HepG2 (cell line): Measurements from ENCODE around the gene CYP2A13.

Experiments
- CEBPB ChIP-seq: IDR thresholded peaks from 2 replicates; pipeline ENCODE4 v1.6.1; 2011; ENCODE audit warnings: low read depth, low read length, improper control_type of control experiment, borderline replicate concordance
- CREB1 ChIP-seq, 2 experiments: fragments of 450-650 bp in 1 of 2; IDR thresholded peaks; 2 replicates each; pipeline ENCODE4 v1.6.1; 2016 to 2017; ENCODE audit warnings: control low read depth in 1 of 2, mild to moderate bottlenecking in 1 of 2, missing compliant biosample characterization in 1 of 2, missing genetic modification characterization in 1 of 2
- FOXK1 ChIP-seq: sonication (generic); formaldehyde crosslinking; IDR thresholded peaks from 2 replicates; pipeline ENCODE4 v1.4.0; 2020; ENCODE audit warnings: low read depth, missing genetic modification reagents, borderline replicate concordance
- KDM1A ChIP-seq: IDR thresholded peaks from 2 replicates; pipeline ENCODE4 v1.6.1; 2016; ENCODE audit warnings: missing compliant biosample characterization
- NFE2 ChIP-seq: sonication (generic); formaldehyde crosslinking; IDR thresholded peaks from 2 replicates; pipeline ENCODE4 v1.4.0; 2020; ENCODE audit warnings: missing genetic modification reagents
- POLR2A ChIP-seq, 2 experiments: IDR thresholded peaks; 2 replicates each; pipeline ENCODE4 v1.6.1; 2011; ENCODE audit warnings: low read depth in 2 of 2, low read length in 2 of 2, mild to moderate bottlenecking in 1 of 2, moderate library complexity in 1 of 2; ENCODE audit not compliant: insufficient read depth in 1 of 2
- POLR2AphosphoS5 ChIP-seq: IDR thresholded peaks from 2 replicates; pipeline ENCODE4 v1.6.1; 2012; ENCODE audit warnings: low read depth, low read length
- SUZ12 ChIP-seq: fragments of 150-350 bp; IDR thresholded peaks from 2 replicates; pipeline ENCODE4 v1.6.1; 2014; ENCODE audit warnings: low read depth, low read length
- ZNF280B ChIP-seq: sonication (generic); formaldehyde crosslinking; IDR thresholded peaks from 2 replicates; pipeline ENCODE4 v1.5.0; 2020; ENCODE audit warnings: missing genetic modification reagents, mild to moderate bottlenecking, borderline replicate concordance
- ZNF431 ChIP-seq: sonication (generic); formaldehyde crosslinking; IDR thresholded peaks from 2 replicates; pipeline ENCODE4 v1.9.0; 2022; ENCODE audit warnings: missing genetic modification reagents, low read depth, mild to moderate bottlenecking, borderline replicate concordance
- TF ChIP-seq, protein P1 (sequence below): sonication (generic); formaldehyde crosslinking; IDR thresholded peaks from 2 replicates; pipeline ENCODE4 v1.8.1; 2023; ENCODE audit warnings: mild to moderate bottlenecking, missing genetic modification reagents
- TF ChIP-seq, protein P2 (sequence below): sonication (generic); formaldehyde crosslinking; IDR thresholded peaks from 2 replicates; pipeline ENCODE4 v1.5.0; 2020; ENCODE audit warnings: mild to moderate bottlenecking, missing genetic modification reagents, moderate library complexity
- TF ChIP-seq, protein P3 (sequence below), 2 experiments: sonication (generic) in 1 of 2; formaldehyde crosslinking in 1 of 2; IDR thresholded peaks; 2 replicates each; pipeline versions ENCODE4 v1.5.1 to v1.6.1; 2011 to 2020; ENCODE audit warnings: borderline replicate concordance in 1 of 2, low read depth in 1 of 2, low read length in 1 of 2, mild to moderate bottlenecking in 1 of 2, missing genetic modification reagents in 1 of 2, moderate library complexity in 1 of 2

DNA sequence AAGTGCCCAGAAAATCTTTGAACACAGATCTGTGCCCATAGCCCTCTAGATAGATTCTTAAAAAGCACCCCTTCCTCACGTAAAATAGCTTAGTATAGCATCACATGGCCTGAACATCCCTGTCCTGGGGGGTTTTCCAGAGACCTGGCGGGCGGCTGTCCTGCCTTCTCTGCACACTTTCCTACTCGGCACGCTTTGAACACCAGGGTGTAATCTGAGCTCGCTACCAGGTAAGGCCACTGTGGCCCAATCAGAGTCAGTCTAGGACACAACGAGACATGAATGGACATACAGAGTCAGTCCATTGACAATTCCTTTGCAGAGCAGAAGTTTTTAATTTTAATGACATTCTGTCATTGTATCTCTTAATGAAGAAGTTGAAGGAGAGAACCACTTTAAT lies 8.1 kb downstream of the CYP2A13 start:
- TF ChIP-seq, protein P1, sequence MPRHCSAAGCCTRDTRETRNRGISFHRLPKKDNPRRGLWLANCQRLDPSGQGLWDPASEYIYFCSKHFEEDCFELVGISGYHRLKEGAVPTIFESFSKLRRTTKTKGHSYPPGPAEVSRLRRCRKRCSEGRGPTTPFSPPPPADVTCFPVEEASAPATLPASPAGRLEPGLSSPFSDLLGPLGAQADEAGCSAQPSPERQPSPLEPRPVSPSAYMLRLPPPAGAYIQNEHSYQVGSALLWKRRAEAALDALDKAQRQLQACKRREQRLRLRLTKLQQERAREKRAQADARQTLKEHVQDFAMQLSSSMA: no peak
- no peak for TF ChIP-seq KDM1A (CRISPR knock-in tag)
- TF ChIP-seq CEBPB: no peak
- TF ChIP-seq, protein P2, sequence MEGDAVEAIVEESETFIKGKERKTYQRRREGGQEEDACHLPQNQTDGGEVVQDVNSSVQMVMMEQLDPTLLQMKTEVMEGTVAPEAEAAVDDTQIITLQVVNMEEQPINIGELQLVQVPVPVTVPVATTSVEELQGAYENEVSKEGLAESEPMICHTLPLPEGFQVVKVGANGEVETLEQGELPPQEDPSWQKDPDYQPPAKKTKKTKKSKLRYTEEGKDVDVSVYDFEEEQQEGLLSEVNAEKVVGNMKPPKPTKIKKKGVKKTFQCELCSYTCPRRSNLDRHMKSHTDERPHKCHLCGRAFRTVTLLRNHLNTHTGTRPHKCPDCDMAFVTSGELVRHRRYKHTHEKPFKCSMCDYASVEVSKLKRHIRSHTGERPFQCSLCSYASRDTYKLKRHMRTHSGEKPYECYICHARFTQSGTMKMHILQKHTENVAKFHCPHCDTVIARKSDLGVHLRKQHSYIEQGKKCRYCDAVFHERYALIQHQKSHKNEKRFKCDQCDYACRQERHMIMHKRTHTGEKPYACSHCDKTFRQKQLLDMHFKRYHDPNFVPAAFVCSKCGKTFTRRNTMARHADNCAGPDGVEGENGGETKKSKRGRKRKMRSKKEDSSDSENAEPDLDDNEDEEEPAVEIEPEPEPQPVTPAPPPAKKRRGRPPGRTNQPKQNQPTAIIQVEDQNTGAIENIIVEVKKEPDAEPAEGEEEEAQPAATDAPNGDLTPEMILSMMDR (CRISPR knock-in tag): no peak
- no peak for TF ChIP-seq ZNF431 (CRISPR knock-in tag)
- no peak for TF ChIP-seq POLR2A (IDR thresholded peaks at IDR 0.05; ENCODE audit: insufficient read depth in 1 of 2, low read depth in 2 of 2, low read length in 2 of 2)
- no peak for TF ChIP-seq CREB1 (IDR thresholded peaks at IDR 0.05)
- TF ChIP-seq CREB1 (CRISPR knock-in tag; IDR thresholded peaks at IDR 0.05): no peak
- TF ChIP-seq ZNF280B (CRISPR knock-in tag): no peak
- no peak for TF ChIP-seq NFE2 (CRISPR knock-in tag)
- TF ChIP-seq SUZ12: no peak
- TF ChIP-seq POLR2AphosphoS5: no peak
- TF ChIP-seq, protein P3, sequence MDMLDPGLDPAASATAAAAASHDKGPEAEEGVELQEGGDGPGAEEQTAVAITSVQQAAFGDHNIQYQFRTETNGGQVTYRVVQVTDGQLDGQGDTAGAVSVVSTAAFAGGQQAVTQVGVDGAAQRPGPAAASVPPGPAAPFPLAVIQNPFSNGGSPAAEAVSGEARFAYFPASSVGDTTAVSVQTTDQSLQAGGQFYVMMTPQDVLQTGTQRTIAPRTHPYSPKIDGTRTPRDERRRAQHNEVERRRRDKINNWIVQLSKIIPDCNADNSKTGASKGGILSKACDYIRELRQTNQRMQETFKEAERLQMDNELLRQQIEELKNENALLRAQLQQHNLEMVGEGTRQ (IDR thresholded peaks at IDR 0.05; ENCODE audit: low read depth, low read length): no peak
- TF ChIP-seq, protein P3 (CRISPR knock-in tag; IDR thresholded peaks at IDR 0.05; ENCODE audit: borderline replicate concordance): no peak
- no peak for TF ChIP-seq FOXK1 (CRISPR knock-in tag)
